Measurements from ENCODE around the gene PLXNA2. TPM values are rescaled to one million over a fixed set of nuclear protein-coding genes. Genes with fewer than 3 reads are reported as not detected.
A peak's percentile ranks its signal among the peaks of the same experiment; 100 is the strongest.

Gene PLXNA2
- total RNA-seq, 4 donors from 2014 or later = 12.2 to 45.7 (median 21.8) TPM

GRCh38 chr1:208150833-208151458 is 93.2 kb downstream of the PLXNA2 start:
- Histone ChIP-seq H3K27me3 (no peaks in the 10 kb centered on the region), H3K9me3 (no peaks in the 10 kb centered on the region), H3K4me1 (peaks cover 40 to 70% of the 10 kb centered on the region in 2 donors), H3K4me3 (replicated peaks in 1 of 3) (no peak overlapping the region), H3K27ac (peak overlapping the region in 2 of 3 donors; percentile 13 to 37), H3K36me3 (no peaks in the 10 kb centered on the region)
- no peak for DNase-seq
- intact Hi-C loops (cut with DNase I) = no loop called here
- TF ChIP-seq CTCF (IDR thresholded peaks at IDR 0.05) (no peak), POLR2A (IDR thresholded peaks at IDR 0.05) (no peak)
- 67 to 69% methylated on average over 6 of the region's 6 CpGs for WGBS, 2 donors

- WGBS, 2 donors = 40 to 41% methylated on average over 9 of the region's 9 CpGs
- peak; percentile 67 to 72 for DNase-seq
- Histone ChIP-seq H3K36me3 (no peaks in the 10 kb centered on the region), H3K4me1 (peaks cover 46 to 68% of the 10 kb centered on the region in 2 donors), H3K27ac (peak overlapping the region in 2 of 3 donors; percentile 13 to 37), H3K4me3 (replicated peaks in 1 of 3) (no peak overlapping the region), H3K9me3 (no peaks in the 10 kb centered on the region), H3K27me3 (no peaks in the 10 kb centered on the region)
- TF ChIP-seq CTCF (IDR thresholded peaks at IDR 0.05) (peak in 1 of 6 experiments; percentile 16), POLR2A (IDR thresholded peaks at IDR 0.05) (peak in 1 of 2 donors; percentile 34)
- intact Hi-C loops (cut with DNase I) = no loop called here
Measured at GRCh38 chr1:208149776-208150514, 94.2 kb downstream of the PLXNA2 start.

- Histone ChIP-seq H3K4me3 (replicated peaks in 1 of 3) (no peak overlapping the region), H3K36me3 (no peaks in the 10 kb centered on the region), H3K27ac (peak overlapping the region in 1 of 3 donors; percentile 13), H3K4me1 (peaks cover 38 to 65% of the 10 kb centered on the region in 2 donors), H3K27me3 (no peaks in the 10 kb centered on the region), H3K9me3 (no peaks in the 10 kb centered on the region)
- TF ChIP-seq CTCF (IDR thresholded peaks at IDR 0.05) (no peak), POLR2A (IDR thresholded peaks at IDR 0.05) (no peak)
- intact Hi-C loops (cut with DNase I) = no loop called here
- DNase-seq = no peak
Measured at GRCh38 chr1:208149213-208149612, 95.0 kb downstream of the PLXNA2 start.

- TF ChIP-seq POLR2A (IDR thresholded peaks at IDR 0.05) = no peak
- no peak for TF ChIP-seq CTCF (IDR thresholded peaks at IDR 0.05)
- H3K27me3 ChIP-seq = no peaks in the 10 kb centered on the region
- H3K36me3 ChIP-seq = no peaks in the 10 kb centered on the region
- H3K27ac ChIP-seq = no peak overlapping the region
- intact Hi-C loops (cut with DNase I) = no loop called here
- no peaks in the 10 kb centered on the region for H3K9me3 ChIP-seq
- 95% methylated on average over 4 of the region's 4 CpGs for WGBS, 2 donors
- no peak for DNase-seq
- H3K4me3 ChIP-seq (replicated peaks in 1 of 3) = no peak overlapping the region
- H3K4me1 ChIP-seq = peaks cover 31 to 57% of the 10 kb centered on the region in 2 donors
Measured at GRCh38 chr1:208148380-208148779, 95.8 kb downstream of the PLXNA2 start.

GRCh38 chr1:208146650-208147049 is 97.5 kb downstream of the PLXNA2 start:
- no peak overlapping the region for H3K27ac ChIP-seq
- peaks cover 25 to 42% of the 10 kb centered on the region in 2 donors for H3K4me1 ChIP-seq
- DNase-seq = no peak
- WGBS, 2 donors = 96 to 97% methylated on average over 3 of the region's 3 CpGs
- H3K4me3 ChIP-seq (replicated peaks in 1 of 3) = no peak overlapping the region
- TF ChIP-seq CTCF (IDR thresholded peaks at IDR 0.05) = no peak
- intact Hi-C loops (cut with DNase I) = no loop called here
- no peaks in the 10 kb centered on the region for H3K36me3 ChIP-seq
- H3K9me3 ChIP-seq = no peaks in the 10 kb centered on the region
- H3K27me3 ChIP-seq = no peaks in the 10 kb centered on the region
